Immature natural killer cell (primary cell): ENCODE measurements around the gene WWOX. TPM values are rescaled to one million over a fixed set of nuclear protein-coding genes. Genes with fewer than 3 reads are reported as not detected.
A peak's percentile ranks its signal among the peaks of the same experiment; 100 is the strongest.

ENCODE experiments used
- DNase-seq, 3 donors: peaks; one replicate each; pipeline ENCODE4 v3.0.0; 2022; ENCODE audit warnings: mixed read lengths in 1 of 3
- H3K27ac Mint-ChIP-seq, 6 donors: one replicate each; pipeline ENCODE4 v1.8.0; 2020; ENCODE audit warnings: mixed read lengths in 6 of 6, mild to moderate bottlenecking in 5 of 6, inconsistent platforms in 4 of 6, moderate library complexity in 3 of 6
- H3K27me3 Mint-ChIP-seq, 3 donors: one replicate each; pipeline ENCODE4 v1.8.0; 2020 to 2021; ENCODE audit warnings: low read depth in 3 of 3, mild to moderate bottlenecking in 3 of 3, mixed read lengths in 3 of 3, moderate library complexity in 3 of 3, inconsistent platforms in 1 of 3
- H3K36me3 Mint-ChIP-seq, 3 donors: one replicate each; pipeline ENCODE4 v1.8.0; 2020; ENCODE audit warnings: mixed read lengths in 3 of 3, inconsistent platforms in 2 of 3, mild to moderate bottlenecking in 2 of 3
- H3K4me1 Mint-ChIP-seq, 2 donors: one replicate each; pipeline ENCODE4 v1.8.0; 2020; ENCODE audit warnings: inconsistent platforms in 2 of 2, mild to moderate bottlenecking in 2 of 2, mixed read lengths in 2 of 2, moderate library complexity in 1 of 2
- H3K4me3 Mint-ChIP-seq, 5 donors: one replicate each; pipeline ENCODE4 v1.8.0; 2020; ENCODE audit warnings: mild to moderate bottlenecking in 5 of 5, mixed read lengths in 5 of 5, inconsistent platforms in 3 of 5, moderate library complexity in 3 of 5
- H3K9me3 Mint-ChIP-seq, 6 donors: one replicate each; pipeline ENCODE4 v1.8.0; 2020; ENCODE audit warnings: mild to moderate bottlenecking in 6 of 6, mixed read lengths in 6 of 6, inconsistent platforms in 4 of 6, moderate library complexity in 3 of 6
- polyA plus RNA-seq, 3 donors: library from polyadenylated mRNA; unstranded; fragments of 300-500 nt; fragmentation: Illumina TruSeq; gene quantifications; one replicate each; pipeline ENCODE4 v1.2.3, GENCODE V29; 2021

Gene WWOX
- polyA plus RNA-seq, 3 donors from 2014 or later = 9.0 to 13.9 (median 12.3) TPM

DNA sequence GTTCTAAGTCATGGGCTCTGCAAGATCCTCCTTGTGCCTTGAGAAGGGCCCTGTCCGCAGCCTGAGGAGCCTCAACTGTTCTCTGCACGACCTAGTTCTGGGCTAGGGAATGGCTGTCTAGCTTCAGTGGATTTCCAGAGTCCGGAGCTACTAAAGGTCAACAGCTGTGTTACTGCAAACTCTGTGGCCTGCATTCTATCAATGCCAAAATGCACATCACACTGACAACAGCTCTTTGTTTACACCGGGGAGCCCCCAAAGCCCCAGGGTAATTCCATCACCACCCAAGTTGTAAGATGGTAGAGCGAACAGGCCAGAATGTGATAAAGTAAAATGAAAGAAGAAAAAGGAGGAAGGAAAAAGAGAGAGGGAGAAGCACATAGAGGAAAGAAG lies 890.9 kb downstream of the WWOX start:
- H3K4me1 Mint-ChIP-seq = peaks cover 9 to 14% of the 10 kb centered on the region in 2 donors
- no peaks in the 10 kb centered on the region for H3K9me3 Mint-ChIP-seq
- peaks cover 0 to 2% (median 1%) of the 10 kb centered on the region in 3 donors for H3K27me3 Mint-ChIP-seq
- H3K36me3 Mint-ChIP-seq = no peaks in the 10 kb centered on the region
- no peak overlapping the region for H3K4me3 Mint-ChIP-seq
- no peak for DNase-seq
- no peak overlapping the region for H3K27ac Mint-ChIP-seq

DNA sequence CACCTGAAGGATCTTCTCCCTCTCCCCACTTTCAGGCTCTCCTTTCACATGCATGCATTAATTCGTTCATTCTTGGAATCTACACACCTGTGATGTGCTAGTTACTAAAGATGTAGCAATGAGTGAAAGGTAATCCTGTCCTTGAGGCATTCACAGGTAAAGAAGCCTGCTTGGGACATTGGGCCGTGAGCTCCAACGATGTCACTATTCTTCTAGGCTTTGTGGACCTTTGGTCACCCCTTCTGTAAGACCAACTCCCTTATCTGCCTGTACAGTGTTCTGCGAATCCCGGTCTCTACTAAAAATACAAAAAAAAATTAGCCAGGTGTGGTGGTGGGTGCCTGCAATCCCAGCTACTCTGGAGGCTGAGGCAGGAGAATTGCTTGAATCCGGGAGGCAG lies 892.5 kb downstream of the WWOX start:
- Mint-ChIP-seq H3K4me3 (no peak overlapping the region), H3K9me3 (no peaks in the 10 kb centered on the region), H3K27me3 (peaks cover 0 to 2% (median 1%) of the 10 kb centered on the region in 3 donors), H3K4me1 (peaks cover 15 to 26% of the 10 kb centered on the region in 2 donors), H3K36me3 (no peaks in the 10 kb centered on the region), H3K27ac (no peak overlapping the region)
- DNase-seq = no peak

DNA sequence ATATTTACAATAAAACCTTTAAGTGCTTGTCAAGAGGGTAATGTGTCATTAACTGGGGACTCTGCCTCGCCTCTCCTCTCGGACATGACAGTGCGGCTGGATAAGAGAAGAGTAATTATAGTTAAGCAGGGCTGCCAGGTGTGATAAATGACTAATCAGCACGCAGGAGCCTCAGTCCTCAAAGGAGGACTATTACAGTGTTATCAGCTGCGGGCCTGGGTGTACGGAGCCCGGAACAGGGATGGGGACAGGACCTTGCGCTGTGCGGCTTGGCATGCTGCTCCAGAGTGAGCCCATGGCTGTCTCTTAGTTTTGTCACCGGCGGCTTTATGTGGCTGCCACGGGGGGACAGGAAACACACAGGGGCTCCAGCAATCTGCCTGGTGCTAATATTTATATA lies 893.9 kb downstream of the WWOX start:
- H3K36me3 Mint-ChIP-seq = no peaks in the 10 kb centered on the region
- peaks cover 0 to 2% (median 1%) of the 10 kb centered on the region in 3 donors for H3K27me3 Mint-ChIP-seq
- no peak overlapping the region for H3K4me3 Mint-ChIP-seq
- DNase-seq = no peak
- H3K9me3 Mint-ChIP-seq = no peaks in the 10 kb centered on the region
- H3K4me1 Mint-ChIP-seq = peaks cover 15 to 26% of the 10 kb centered on the region in 2 donors
- H3K27ac Mint-ChIP-seq = no peak overlapping the region

DNA sequence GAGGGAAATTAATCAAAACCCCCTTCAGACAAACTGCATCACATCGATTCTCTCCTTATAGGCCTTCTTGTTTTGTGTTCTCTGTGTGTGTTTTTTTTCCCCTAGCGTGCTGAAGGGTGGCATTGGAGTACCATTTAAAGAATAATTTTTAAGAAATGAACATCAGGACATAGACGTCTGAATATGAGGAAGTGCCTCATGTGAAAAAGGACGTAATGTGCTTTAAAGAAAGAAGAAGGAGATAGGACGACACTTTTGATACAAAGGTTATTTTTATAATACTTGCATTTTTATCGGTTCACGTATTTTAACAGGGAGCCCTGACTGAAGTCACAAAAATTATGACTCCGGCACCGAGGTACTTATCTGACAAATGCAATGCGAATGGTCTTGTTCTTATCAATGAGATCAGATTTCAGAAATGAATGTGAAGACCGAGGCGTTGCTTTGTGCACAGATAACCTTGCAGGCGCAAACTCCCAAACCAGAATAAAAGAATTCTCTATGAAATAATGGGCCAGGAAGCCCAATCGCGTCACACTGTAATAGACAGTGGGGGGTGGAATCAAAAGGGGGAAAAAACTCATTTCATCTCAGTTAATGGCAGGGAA lies 894.8 kb downstream of the WWOX start:
- H3K27me3 Mint-ChIP-seq = peaks cover 0 to 3% (median 1%) of the 10 kb centered on the region in 3 donors
- H3K36me3 Mint-ChIP-seq = no peaks in the 10 kb centered on the region
- H3K27ac Mint-ChIP-seq = no peak overlapping the region
- no peak for DNase-seq
- peak overlapping the region in 1 of 5 donors; percentile 40 for H3K4me3 Mint-ChIP-seq
- H3K9me3 Mint-ChIP-seq = no peaks in the 10 kb centered on the region
- H3K4me1 Mint-ChIP-seq = peaks cover 15 to 25% of the 10 kb centered on the region in 2 donors

DNA sequence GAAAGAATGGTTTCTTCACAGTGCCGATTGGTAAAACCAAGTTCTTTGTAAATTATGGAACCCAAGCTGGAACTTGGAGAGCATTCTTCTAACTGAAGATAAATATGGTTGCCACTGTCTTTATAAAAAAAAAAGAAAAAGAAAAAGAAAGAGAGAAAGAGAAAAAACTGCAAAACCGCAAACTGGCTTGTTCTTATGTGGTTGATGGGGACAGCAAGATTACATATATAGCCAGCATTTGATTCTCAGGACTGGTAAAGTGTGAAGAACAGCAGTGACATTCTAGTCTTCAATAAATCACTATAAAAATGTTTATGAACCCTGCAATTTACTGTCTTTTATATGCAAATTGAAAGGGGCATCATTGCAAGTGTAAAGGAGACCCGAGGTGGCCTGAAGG lies 896.0 kb downstream of the WWOX start:
- peaks cover 14 to 20% of the 10 kb centered on the region in 2 donors for H3K4me1 Mint-ChIP-seq
- no peak for DNase-seq
- H3K27me3 Mint-ChIP-seq = peaks cover 0 to 4% (median 2%) of the 10 kb centered on the region in 3 donors
- no peak overlapping the region for H3K27ac Mint-ChIP-seq
- H3K36me3 Mint-ChIP-seq = no peaks in the 10 kb centered on the region
- H3K9me3 Mint-ChIP-seq = no peaks in the 10 kb centered on the region
- no peak overlapping the region for H3K4me3 Mint-ChIP-seq

DNA sequence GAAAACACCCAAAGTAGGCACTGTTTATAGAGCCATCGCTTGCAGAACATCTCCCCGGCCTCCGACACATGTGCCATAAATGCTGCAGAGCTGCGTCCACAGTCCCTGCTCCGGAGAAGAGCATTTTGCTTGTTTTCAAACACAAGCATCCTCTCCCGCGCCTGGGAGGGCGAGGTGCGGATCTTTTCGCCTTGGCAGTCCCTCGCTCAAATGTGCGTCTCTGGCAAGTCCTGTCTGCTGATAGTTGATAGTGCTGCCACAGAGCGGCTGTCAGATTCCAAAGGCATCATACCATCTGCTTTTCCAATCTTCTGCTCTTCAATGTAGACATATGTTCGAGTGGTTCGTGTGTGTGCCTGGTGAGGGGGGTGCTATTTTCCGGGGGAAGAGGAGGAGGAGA lies 897.3 kb downstream of the WWOX start:
- no peak for DNase-seq
- Mint-ChIP-seq H3K4me1 (peaks cover 13 to 17% of the 10 kb centered on the region in 2 donors), H3K4me3 (no peak overlapping the region), H3K27ac (no peak overlapping the region), H3K36me3 (no peaks in the 10 kb centered on the region), H3K27me3 (peaks cover 0 to 6% (median 2%) of the 10 kb centered on the region in 3 donors), H3K9me3 (no peaks in the 10 kb centered on the region)

DNA sequence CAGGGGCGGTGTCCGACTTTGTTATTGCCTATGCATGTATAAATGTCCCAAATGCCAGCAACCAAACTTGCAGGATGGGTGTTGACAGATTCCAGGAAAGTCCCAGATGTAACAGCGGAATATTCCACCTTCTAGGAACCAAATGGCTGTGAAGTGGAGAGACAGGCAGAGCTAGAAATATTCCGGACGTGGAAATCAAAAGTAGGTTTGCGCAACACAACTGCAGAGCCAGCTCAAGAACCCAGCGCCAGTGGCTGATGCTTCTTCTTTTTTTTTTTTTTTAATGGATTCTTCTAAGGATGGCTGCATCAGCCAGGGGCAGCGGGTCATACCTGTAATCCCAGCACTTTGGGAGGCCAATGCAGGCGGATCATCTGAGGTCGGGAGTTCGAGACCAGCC lies 899.4 kb downstream of the WWOX start:
- no peaks in the 10 kb centered on the region for H3K36me3 Mint-ChIP-seq
- no peak overlapping the region for H3K4me3 Mint-ChIP-seq
- no peak for DNase-seq
- no peak overlapping the region for H3K27ac Mint-ChIP-seq
- peaks cover 0 to 6% (median 2%) of the 10 kb centered on the region in 3 donors for H3K27me3 Mint-ChIP-seq
- H3K4me1 Mint-ChIP-seq = peaks cover 12 to 14% of the 10 kb centered on the region in 2 donors
- H3K9me3 Mint-ChIP-seq = no peaks in the 10 kb centered on the region

DNA sequence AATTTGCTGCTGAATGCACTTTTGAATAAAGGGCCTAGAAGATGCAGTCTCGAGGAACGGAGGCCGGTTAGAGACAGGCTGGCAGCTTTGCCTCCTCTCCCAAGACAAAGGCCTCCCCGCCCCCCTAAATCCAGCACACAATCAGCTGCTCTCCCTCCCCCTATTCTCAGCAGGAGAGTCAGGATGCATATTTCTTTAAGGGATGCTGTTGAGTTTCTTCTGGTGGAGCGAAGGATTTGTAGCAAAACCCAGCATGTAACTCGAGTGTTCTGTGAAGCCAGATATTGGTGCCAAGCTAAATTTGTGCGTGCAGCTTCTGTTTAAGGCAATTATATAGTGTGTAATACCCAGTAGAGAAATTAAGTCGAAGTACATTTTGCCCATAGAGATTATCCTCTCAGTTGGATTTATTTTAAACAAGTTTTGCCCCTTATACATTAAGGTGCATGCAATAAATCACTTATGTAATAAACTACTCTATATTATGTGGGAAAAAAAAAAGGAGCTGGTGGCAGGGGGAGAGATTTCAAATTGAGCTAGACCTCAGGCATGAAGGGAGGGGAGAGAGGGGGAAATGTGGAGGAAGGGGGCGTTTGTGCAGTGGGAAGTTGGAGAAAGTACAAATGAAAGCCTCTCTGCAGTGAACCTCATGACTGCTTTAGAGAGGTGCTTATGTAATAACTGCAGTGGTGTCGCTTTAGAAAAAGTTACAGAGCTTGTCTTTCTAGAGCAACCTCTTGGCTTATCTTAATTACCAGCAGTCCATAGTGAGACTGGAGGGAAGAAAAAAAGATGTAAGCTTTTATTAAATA lies 901.9 kb downstream of the WWOX start:
- H3K27ac Mint-ChIP-seq = peak overlapping the region in 2 of 6 donors; percentile 36 to 51
- no peak overlapping the region for H3K4me3 Mint-ChIP-seq
- peaks cover 0 to 4% (median 0%) of the 10 kb centered on the region in 3 donors for H3K36me3 Mint-ChIP-seq
- H3K4me1 Mint-ChIP-seq = peaks cover 0 to under 1% of the 10 kb centered on the region in 2 donors
- no peaks in the 10 kb centered on the region for H3K9me3 Mint-ChIP-seq
- H3K27me3 Mint-ChIP-seq = peaks cover 0 to 5% (median 2%) of the 10 kb centered on the region in 3 donors
- no peak for DNase-seq

DNA sequence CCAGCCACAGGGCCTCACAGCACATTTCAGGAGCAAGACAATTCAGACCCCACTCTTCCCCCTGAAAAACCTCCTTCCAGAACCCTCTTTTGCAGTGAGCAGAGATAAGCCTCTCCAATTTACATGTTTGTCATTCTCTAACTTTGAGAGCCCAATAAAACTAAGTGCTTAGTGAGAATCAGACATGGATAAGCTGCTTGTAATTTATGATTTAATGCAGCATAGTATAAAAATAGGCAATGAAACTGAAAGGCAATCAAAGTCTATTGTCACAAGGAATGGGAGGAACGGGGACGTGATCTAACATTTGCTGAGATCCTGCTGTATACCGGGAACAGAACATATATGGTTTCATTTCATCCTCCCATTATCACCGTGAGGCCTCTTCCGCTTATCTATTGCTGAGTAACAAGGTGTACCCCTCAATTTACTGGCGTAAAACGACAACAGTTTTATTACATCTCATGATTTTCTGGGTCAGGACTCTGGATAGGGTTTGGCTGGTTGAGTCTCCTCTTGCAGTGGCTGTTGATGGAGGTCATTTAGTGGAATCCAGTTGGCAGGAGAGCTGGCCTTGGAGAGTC lies 903.7 kb downstream of the WWOX start:
- Mint-ChIP-seq H3K4me3 (no peak overlapping the region), H3K27ac (no peak overlapping the region), H3K27me3 (peaks cover 0 to 5% (median 2%) of the 10 kb centered on the region in 3 donors), H3K4me1 (peaks cover 0 to 4% of the 10 kb centered on the region in 2 donors), H3K9me3 (peaks cover 0 to 1% (median 0%) of the 10 kb centered on the region in 6 donors), H3K36me3 (peaks cover 0 to 4% (median 0%) of the 10 kb centered on the region in 3 donors)
- no peak for DNase-seq

DNA sequence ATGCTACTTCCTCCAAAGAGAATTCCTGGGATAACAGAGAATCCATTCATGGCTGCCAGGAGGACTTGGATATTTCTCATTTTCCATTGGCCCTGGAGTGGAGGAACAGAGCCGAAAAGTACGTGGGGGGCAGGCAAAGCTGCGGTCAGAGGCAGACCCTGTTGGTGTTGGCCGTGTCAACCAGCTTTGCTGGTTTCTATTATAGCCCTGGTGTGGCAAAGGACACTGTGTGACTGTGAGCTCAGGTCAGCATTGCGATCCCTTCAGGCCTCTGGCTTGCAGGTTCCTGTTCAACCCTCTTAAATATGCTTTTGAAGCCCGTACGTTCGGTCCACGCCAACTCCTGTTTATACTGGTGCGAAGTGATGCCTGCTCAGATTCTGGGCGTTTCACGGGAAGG lies 904.9 kb downstream of the WWOX start:
- peaks cover 0 to 1% (median 0%) of the 10 kb centered on the region in 6 donors for H3K9me3 Mint-ChIP-seq
- H3K27me3 Mint-ChIP-seq = peaks cover 0 to 5% (median 0%) of the 10 kb centered on the region in 3 donors
- no peak for DNase-seq
- peaks cover 0 to 4% (median 0%) of the 10 kb centered on the region in 3 donors for H3K36me3 Mint-ChIP-seq
- peaks cover 0 to 4% of the 10 kb centered on the region in 2 donors for H3K4me1 Mint-ChIP-seq
- H3K27ac Mint-ChIP-seq = no peak overlapping the region
- no peak overlapping the region for H3K4me3 Mint-ChIP-seq

DNA sequence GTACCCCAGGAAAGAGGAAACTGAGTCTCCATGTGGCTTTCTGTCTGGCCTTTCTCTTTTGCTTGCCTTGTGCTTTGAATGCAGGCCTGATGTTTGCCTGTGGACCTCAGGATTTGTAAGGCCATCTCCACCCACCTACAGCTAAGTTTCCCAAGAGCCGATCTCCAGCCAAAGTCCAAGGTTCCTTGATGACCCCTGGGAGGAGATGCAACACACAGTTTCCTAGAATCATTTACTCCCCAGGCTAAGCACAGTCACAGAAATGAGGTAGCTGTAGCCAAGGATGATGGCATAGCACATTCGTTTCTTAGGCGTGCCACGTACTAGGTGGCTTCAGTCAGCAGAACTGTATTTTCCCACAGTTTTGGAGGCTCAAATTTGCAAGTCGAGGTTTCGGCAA lies 905.6 kb downstream of the WWOX start:
- Mint-ChIP-seq H3K36me3 (peaks cover 0 to 4% (median 0%) of the 10 kb centered on the region in 3 donors), H3K27me3 (peaks cover 0 to 3% (median 0%) of the 10 kb centered on the region in 3 donors), H3K4me3 (no peak overlapping the region), H3K27ac (no peak overlapping the region), H3K9me3 (peaks cover 0 to 1% (median 0%) of the 10 kb centered on the region in 6 donors), H3K4me1 (peaks cover 0 to 4% of the 10 kb centered on the region in 2 donors)
- no peak for DNase-seq

DNA sequence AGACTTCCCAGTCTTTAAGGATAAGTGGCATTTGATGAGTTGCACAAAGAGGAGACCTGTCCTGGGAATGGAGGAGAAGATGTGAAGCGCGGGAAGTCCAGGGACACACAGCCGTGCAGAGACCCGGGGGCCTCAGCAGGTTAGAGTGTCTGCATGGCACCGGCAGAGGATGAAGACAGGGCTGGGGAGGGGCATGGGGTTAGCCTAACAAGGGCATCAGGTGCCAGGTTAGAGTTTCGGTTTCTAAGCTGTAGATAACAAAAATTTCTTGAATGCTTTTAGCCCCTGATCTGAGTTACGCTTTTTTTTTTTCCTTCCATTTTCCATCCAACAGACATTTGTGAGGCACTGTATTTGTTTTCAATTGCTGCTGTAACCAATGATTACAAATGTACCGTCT lies 906.8 kb downstream of the WWOX start:
- peaks cover 0 to 4% (median 0%) of the 10 kb centered on the region in 3 donors for H3K36me3 Mint-ChIP-seq
- H3K9me3 Mint-ChIP-seq = peaks cover 0 to 1% (median 0%) of the 10 kb centered on the region in 6 donors
- H3K4me3 Mint-ChIP-seq = no peak overlapping the region
- H3K27me3 Mint-ChIP-seq = no peaks in the 10 kb centered on the region
- H3K4me1 Mint-ChIP-seq = peaks cover 0 to 4% of the 10 kb centered on the region in 2 donors
- peak overlapping the region in 1 of 6 donors; percentile 8 for H3K27ac Mint-ChIP-seq
- no peak for DNase-seq

DNA sequence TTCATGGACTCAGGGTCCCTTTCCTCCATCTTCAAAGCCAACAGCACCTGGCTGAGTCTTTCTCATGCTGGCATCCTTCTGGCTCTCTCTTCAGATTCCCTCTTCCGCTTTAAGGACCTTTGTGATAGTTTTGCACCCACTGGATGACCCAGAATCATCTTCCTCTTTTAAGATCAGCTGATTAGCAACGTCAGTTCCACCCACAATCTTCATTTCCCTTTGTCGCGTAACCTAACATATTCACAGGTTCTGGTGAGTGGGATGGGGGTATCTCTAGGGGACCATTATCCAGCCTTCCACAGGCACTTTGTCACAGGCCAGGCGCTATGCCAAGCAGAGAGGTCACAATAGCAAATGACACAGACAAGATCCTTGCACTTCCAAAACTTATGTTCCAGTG lies 907.3 kb downstream of the WWOX start:
- Mint-ChIP-seq H3K36me3 (peaks cover 0 to 4% (median 0%) of the 10 kb centered on the region in 3 donors), H3K27me3 (no peaks in the 10 kb centered on the region), H3K4me1 (peaks cover 0 to 4% of the 10 kb centered on the region in 2 donors), H3K27ac (no peak overlapping the region), H3K4me3 (no peak overlapping the region), H3K9me3 (peaks cover 0 to 1% (median 0%) of the 10 kb centered on the region in 6 donors)
- DNase-seq = no peak

DNA sequence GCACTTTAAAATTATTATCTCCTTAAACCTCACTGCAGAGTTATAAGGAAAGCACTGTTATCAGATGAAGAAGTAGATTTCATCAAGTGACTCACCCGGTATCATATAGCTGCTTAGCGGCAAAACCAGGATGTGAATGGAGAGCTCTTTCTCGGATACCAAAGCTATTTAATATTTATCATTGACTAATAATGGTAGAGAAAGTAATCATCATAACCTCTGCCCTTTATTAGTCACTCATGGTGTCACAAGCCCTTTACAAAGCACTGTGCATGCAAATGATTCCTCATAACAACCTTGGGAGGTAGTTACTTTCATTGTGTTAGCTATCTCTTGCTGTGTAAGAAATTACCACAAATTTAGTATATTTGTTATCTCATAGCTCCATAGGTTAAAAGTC lies 908.2 kb downstream of the WWOX start:
- Mint-ChIP-seq H3K4me3 (no peak overlapping the region), H3K27me3 (no peaks in the 10 kb centered on the region), H3K9me3 (peaks cover 0 to 1% (median 0%) of the 10 kb centered on the region in 6 donors), H3K4me1 (peaks cover 5 to 7% of the 10 kb centered on the region in 2 donors), H3K27ac (no peak overlapping the region), H3K36me3 (peaks cover 0 to 4% (median 0%) of the 10 kb centered on the region in 3 donors)
- DNase-seq = no peak
